CD4-positive, alpha-beta memory T cell (primary cell): ENCODE measurements around the gene LAMA5. TPM values are rescaled to one million over a fixed set of nuclear protein-coding genes. Genes with fewer than 3 reads are reported as not detected.

Source experiments
- CTCF ChIA-PET: fragments of 350-600 bp; sonication (Branson Sonifier 250); formaldehyde crosslinking; loops from one replicate; lab custom pipeline; 2021; ENCODE audit warnings: inconsistent platforms; ENCODE audit not compliant: partially characterized antibody; lab: Charles Lee
- POLR2A ChIA-PET: fragments of 350-600 bp; sonication (Branson Sonifier 250); formaldehyde crosslinking; loops from one replicate; lab custom pipeline; 2021; ENCODE audit not compliant: partially characterized antibody; lab: Charles Lee
- DNase-seq, 5 donors: peaks; one replicate each; pipeline versions ENCODE4 v3.0.0 to v3.0.0-alpha.2; 2020 to 2022; ENCODE audit warnings: mixed read lengths in 1 of 5
- H3K27ac ChIP-seq: one replicate; pipeline ENCODE4 v1.7.0; 2013; ENCODE audit warnings: low read depth, low read length
- H3K27me3 ChIP-seq: 2 replicates; pipeline ENCODE4 v1.7.0; 2013; ENCODE audit warnings: mild to moderate bottlenecking, low read length, moderate library complexity; ENCODE audit not compliant: insufficient read depth
- H3K36me3 ChIP-seq: 2 replicates; pipeline ENCODE4 v1.7.0; 2013; ENCODE audit warnings: mild to moderate bottlenecking, low read length, moderate library complexity; ENCODE audit not compliant: insufficient read depth
- H3K4me1 ChIP-seq: 2 replicates; pipeline ENCODE4 v1.7.0; 2013; ENCODE audit warnings: mild to moderate bottlenecking, low read length, moderate library complexity; ENCODE audit not compliant: insufficient read depth
- H3K4me3 ChIP-seq, 2 donors: one replicate each; pipeline ENCODE4 v1.7.0; 2013; ENCODE audit warnings: low read length in 2 of 2, mild to moderate bottlenecking in 1 of 2
- H3K9me3 ChIP-seq, 2 donors: one replicate each; pipeline ENCODE4 v1.7.0; 2013; ENCODE audit warnings: low read length in 2 of 2, control low read depth in 1 of 2; ENCODE audit not compliant: control insufficient read depth in 1 of 2
- H3K27ac Mint-ChIP-seq, 7 donors: one replicate each; pipeline ENCODE4 v1.8.0; 2020 to 2021; ENCODE audit warnings: mixed read lengths in 7 of 7, mild to moderate bottlenecking in 6 of 7, inconsistent platforms in 3 of 7, moderate library complexity in 3 of 7
- H3K27me3 Mint-ChIP-seq, 2 donors: one replicate each; pipeline ENCODE4 v1.8.0; 2020 to 2021; ENCODE audit warnings: mixed read lengths in 2 of 2
- H3K36me3 Mint-ChIP-seq, 2 donors: one replicate each; pipeline ENCODE4 v1.8.0; 2020 to 2021; ENCODE audit warnings: mixed read lengths in 2 of 2, inconsistent platforms in 1 of 2, mild to moderate bottlenecking in 1 of 2
- H3K4me1 Mint-ChIP-seq, 4 donors: one replicate each; pipeline ENCODE4 v1.8.0; 2020 to 2021; ENCODE audit warnings: mixed read lengths in 4 of 4, mild to moderate bottlenecking in 1 of 4
- H3K4me3 Mint-ChIP-seq, 8 donors: one replicate each; pipeline ENCODE4 v1.8.0; 2020 to 2021; ENCODE audit warnings: mixed read lengths in 8 of 8, mild to moderate bottlenecking in 7 of 8, moderate library complexity in 6 of 8, inconsistent platforms in 3 of 8
- H3K9me3 Mint-ChIP-seq, 8 donors: one replicate each; pipeline ENCODE4 v1.8.0; 2020 to 2021; ENCODE audit warnings: mixed read lengths in 8 of 8, mild to moderate bottlenecking in 5 of 8, inconsistent platforms in 3 of 8, moderate library complexity in 1 of 8
- intact Hi-C: fragments of 100-400 bp; cut with micrococcal nuclease; formaldehyde crosslinking; loops from one replicate; pipeline ENCODE4 v1.15.1; 2023
- polyA plus RNA-seq, 2 donors: library from polyadenylated mRNA; unstranded; fragments of 300-500 nt; fragmentation: Illumina TruSeq; gene quantifications; one replicate each; pipeline ENCODE4 v1.2.3, GENCODE V29; 2021
- total RNA-seq, 2 experiments: library from RNA; stranded (reverse); gene quantifications; one replicate each; pipeline ENCODE4 v1.2.3, GENCODE V29; 2021

The LAMA5 gene
- total RNA-seq (under 1 TPM in 1 of 2 experiments, not detected in 1; 0.49 TPM), polyA plus RNA-seq (not detected)

- intact Hi-C loops, result no loop called here
- Mint-ChIP-seq H3K36me3 (no peaks in the 10 kb centered on the region), H3K27ac (no peak within 1 kb of the TSS), H3K9me3 (no peaks in the 10 kb centered on the region), H3K4me3 (peak within 1 kb of the TSS; percentile 44 to 75 (median 57)), H3K27me3 (peaks cover 11 to 19% of the 10 kb centered on the region in 2 donors), H3K4me1 (peaks cover 0 to 2% (median 0%) of the 10 kb centered on the region in 4 donors)
- ChIA-PET CTCF (no interaction called here), POLR2A (no interaction called here)
- no peak within 1 kb of the TSS for H3K4me3 ChIP-seq
- H3K36me3 ChIP-seq, result no peaks in the 10 kb centered on the region
- peaks cover 18% of the 10 kb centered on the region for H3K27me3 ChIP-seq
- peak in 2 of 5 donors; percentile 10 to 37 for DNase-seq
- H3K4me1 ChIP-seq, result peaks cover 20% of the 10 kb centered on the region
- H3K9me3 ChIP-seq, result no peaks in the 10 kb centered on the region
- no peak within 1 kb of the TSS for H3K27ac ChIP-seq
These were observed at the start of gene LAMA5 for GRCh38 chr20:62367136-62367632. TSS of gene LAMA5 (minus strand) at chr20:62367312. CDS start at chr20:62367245, 67 bp downstream.

GRCh38 chr20:62415354-62416111 lies 48.4 kb upstream of the LAMA5 start:
- Histone ChIP-seq H3K36me3 (no peaks in the 10 kb centered on the region), H3K4me3 (no peak overlapping the region), H3K27ac (no peak overlapping the region), H3K27me3 (no peaks in the 10 kb centered on the region), H3K9me3 (no peaks in the 10 kb centered on the region), H3K4me1 (peaks cover under 1% of the 10 kb centered on the region)
- no peak for DNase-seq
- POLR2A ChIA-PET, result no interaction called here
- Mint-ChIP-seq H3K4me1 (peaks cover 0 to 3% (median 0%) of the 10 kb centered on the region in 4 donors), H3K4me3 (no peak overlapping the region), H3K27ac (no peak overlapping the region), H3K9me3 (no peaks in the 10 kb centered on the region), H3K36me3 (no peaks in the 10 kb centered on the region), H3K27me3 (no peaks in the 10 kb centered on the region)
- intact Hi-C loops, result no loop called here
- CTCF ChIA-PET, result no interaction called here

GRCh38 chr20:62413896-62414481 lies 46.9 kb upstream of the LAMA5 start:
- DNase-seq, result no peak
- ChIA-PET POLR2A (no interaction called here), CTCF (no interaction called here)
- Mint-ChIP-seq H3K4me3 (no peak overlapping the region), H3K9me3 (no peaks in the 10 kb centered on the region), H3K4me1 (peaks cover 3 to 13% (median 9%) of the 10 kb centered on the region in 4 donors), H3K27ac (no peak overlapping the region), H3K27me3 (no peaks in the 10 kb centered on the region), H3K36me3 (no peaks in the 10 kb centered on the region)
- intact Hi-C loops, result no loop called here
- peaks cover 13% of the 10 kb centered on the region for H3K4me1 ChIP-seq
- H3K36me3 ChIP-seq, result no peaks in the 10 kb centered on the region
- no peak overlapping the region for H3K4me3 ChIP-seq
- H3K9me3 ChIP-seq, result no peaks in the 10 kb centered on the region
- no peaks in the 10 kb centered on the region for H3K27me3 ChIP-seq
- H3K27ac ChIP-seq, result no peak overlapping the region

GRCh38 chr20:62413025-62413570 lies 46.0 kb upstream of the LAMA5 start:
- no peak overlapping the region for H3K4me3 ChIP-seq
- Mint-ChIP-seq H3K27ac (no peak overlapping the region), H3K4me3 (no peak overlapping the region), H3K9me3 (no peaks in the 10 kb centered on the region), H3K36me3 (no peaks in the 10 kb centered on the region), H3K4me1 (peaks cover 3 to 13% (median 9%) of the 10 kb centered on the region in 4 donors), H3K27me3 (no peaks in the 10 kb centered on the region)
- CTCF ChIA-PET, result no interaction called here
- H3K36me3 ChIP-seq, result no peaks in the 10 kb centered on the region
- no peak for DNase-seq
- no peak overlapping the region for H3K27ac ChIP-seq
- POLR2A ChIA-PET, result no interaction called here
- no peaks in the 10 kb centered on the region for H3K9me3 ChIP-seq
- intact Hi-C loops, result no loop called here
- no peaks in the 10 kb centered on the region for H3K27me3 ChIP-seq
- H3K4me1 ChIP-seq, result peaks cover 13% of the 10 kb centered on the region

- no peak overlapping the region for H3K27ac ChIP-seq
- no peak overlapping the region for H3K4me3 ChIP-seq
- H3K9me3 ChIP-seq, result no peaks in the 10 kb centered on the region
- Mint-ChIP-seq H3K27me3 (no peaks in the 10 kb centered on the region), H3K9me3 (no peaks in the 10 kb centered on the region), H3K4me3 (no peak overlapping the region), H3K4me1 (peaks cover 3 to 16% (median 10%) of the 10 kb centered on the region in 4 donors), H3K27ac (no peak overlapping the region), H3K36me3 (no peaks in the 10 kb centered on the region)
- POLR2A ChIA-PET, result no interaction called here
- no peaks in the 10 kb centered on the region for H3K36me3 ChIP-seq
- DNase-seq, result no peak
- CTCF ChIA-PET, result no interaction called here
- intact Hi-C loops, result no loop called here
- no peaks in the 10 kb centered on the region for H3K27me3 ChIP-seq
- H3K4me1 ChIP-seq, result peaks cover 19% of the 10 kb centered on the region
These were observed 45.3 kb upstream of the LAMA5 start for GRCh38 chr20:62412194-62413024.

GRCh38 chr20:62411479-62412193 lies 44.5 kb upstream of the LAMA5 start:
- H3K4me3 ChIP-seq, result no peak overlapping the region
- H3K27me3 Mint-ChIP-seq, result no peaks in the 10 kb centered on the region
- H3K36me3 Mint-ChIP-seq, result no peaks in the 10 kb centered on the region
- H3K4me1 Mint-ChIP-seq, result peaks cover 3 to 16% (median 10%) of the 10 kb centered on the region in 4 donors
- no peak for DNase-seq
- ChIA-PET POLR2A (no interaction called here), CTCF (no interaction called here)
- H3K4me1 ChIP-seq, result peaks cover 21% of the 10 kb centered on the region
- H3K36me3 ChIP-seq, result no peaks in the 10 kb centered on the region
- H3K27ac Mint-ChIP-seq, result no peak overlapping the region
- intact Hi-C loops, result no loop called here
- H3K27me3 ChIP-seq, result no peaks in the 10 kb centered on the region
- no peak overlapping the region for H3K27ac ChIP-seq
- no peaks in the 10 kb centered on the region for H3K9me3 Mint-ChIP-seq
- H3K9me3 ChIP-seq, result no peaks in the 10 kb centered on the region
- peak overlapping the region in 1 of 8 donors; percentile 43 for H3K4me3 Mint-ChIP-seq
